Kidney tubule cell (primary cell): Measurements from ENCODE around the gene FHOD3.

Experiments used
- DNase-seq: peaks from one replicate; pipeline ENCODE4 v3.0.0-alpha.2; 2018; ENCODE audit warnings: low spot score

Gene FHOD3

GRCh38 chr18:36382854-36383253 lies 85.3 kb downstream of the FHOD3 start:
- DNase-seq, result peak; percentile 55

DNA sequence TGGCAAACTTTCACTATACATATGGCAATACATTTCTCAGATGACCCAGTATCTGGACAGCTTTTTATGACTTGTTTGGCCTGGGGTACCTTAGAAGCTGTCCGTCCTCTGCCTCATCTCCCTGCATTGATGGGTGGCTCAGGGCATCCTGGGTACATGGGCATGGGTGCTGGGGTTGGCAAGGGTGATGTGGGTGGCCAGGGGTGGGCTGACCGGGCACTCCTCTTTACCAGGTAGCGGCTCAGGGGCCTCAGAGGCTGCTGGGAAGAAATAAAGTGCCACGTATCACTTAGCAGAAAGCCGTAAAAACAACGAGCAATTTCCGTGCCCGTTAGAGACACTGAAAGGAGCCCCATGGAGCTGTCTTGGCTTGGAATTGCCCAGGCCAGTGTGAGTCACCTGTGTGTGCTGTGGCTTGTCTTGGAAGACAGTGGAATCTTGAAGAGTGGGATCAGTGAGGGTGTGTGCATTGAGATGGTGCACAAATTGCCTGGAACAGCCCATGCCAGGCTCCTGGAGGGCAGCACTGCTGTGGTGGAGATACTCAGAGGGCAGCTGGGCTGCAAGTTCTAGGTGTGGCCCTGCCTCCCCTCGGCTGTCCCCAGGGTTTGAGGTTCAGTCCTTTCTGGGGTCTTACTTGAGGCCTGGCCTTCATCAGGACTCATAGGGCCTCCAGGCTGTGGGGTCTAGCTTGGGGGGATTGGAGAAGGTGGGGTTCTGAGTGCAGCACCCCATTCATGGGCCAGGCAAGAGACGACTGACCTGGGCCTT lies 88.8 kb downstream of the FHOD3 start:
- DNase-seq, result peak; percentile 45

- no peak for DNase-seq
Measured at GRCh38 chr18:36387310-36387709, 89.8 kb downstream of the FHOD3 start.

- DNase-seq, result no peak
Measured at GRCh38 chr18:36388310-36388709, 90.8 kb downstream of the FHOD3 start.

- no peak for DNase-seq
Measured at GRCh38 chr18:36389027-36389426, 91.5 kb downstream of the FHOD3 start.

GRCh38 chr18:36389811-36390581 lies 92.5 kb downstream of the FHOD3 start:
- DNase-seq, result no peak

DNA sequence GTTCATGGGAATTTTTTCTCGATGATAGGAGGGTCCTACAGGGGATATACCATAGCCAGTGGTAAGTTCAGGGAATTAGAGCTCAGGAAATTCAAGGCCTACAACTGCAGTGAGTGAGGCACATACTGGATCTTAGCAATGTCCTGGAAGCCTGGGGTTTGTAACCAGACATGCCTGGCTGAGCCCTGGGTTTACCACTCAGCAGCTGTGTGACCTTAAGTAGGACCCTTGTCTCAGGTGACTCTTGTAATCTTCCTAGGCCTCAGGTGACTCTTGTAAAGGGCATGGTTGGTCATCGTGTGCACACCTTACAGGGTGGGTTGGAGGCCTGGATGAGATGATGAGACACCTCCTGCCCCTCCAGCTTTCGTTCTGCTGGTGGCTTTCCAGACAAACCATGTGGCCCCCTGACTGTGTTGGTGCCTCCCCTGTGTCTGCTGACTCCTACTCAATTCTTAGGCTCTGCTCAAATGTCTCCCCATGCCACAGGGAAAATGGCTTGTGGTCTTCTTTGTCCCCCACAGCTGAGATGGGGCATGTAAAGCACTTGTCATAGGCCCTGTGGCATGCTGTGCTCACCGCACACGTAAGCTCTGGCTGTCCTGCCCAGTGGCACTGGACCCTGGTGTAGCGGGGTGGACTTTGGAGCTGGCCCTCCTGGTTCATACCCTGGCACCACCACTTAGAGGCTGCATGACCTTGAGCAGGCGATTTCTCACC lies 94.1 kb downstream of the FHOD3 start:
- peak; percentile 17 for DNase-seq

- DNase-seq, result no peak
Measured at GRCh38 chr18:36392164-36392978, 94.9 kb downstream of the FHOD3 start.

GRCh38 chr18:36392979-36393287 lies 95.4 kb downstream of the FHOD3 start:
- DNase-seq, result no peak

DNA sequence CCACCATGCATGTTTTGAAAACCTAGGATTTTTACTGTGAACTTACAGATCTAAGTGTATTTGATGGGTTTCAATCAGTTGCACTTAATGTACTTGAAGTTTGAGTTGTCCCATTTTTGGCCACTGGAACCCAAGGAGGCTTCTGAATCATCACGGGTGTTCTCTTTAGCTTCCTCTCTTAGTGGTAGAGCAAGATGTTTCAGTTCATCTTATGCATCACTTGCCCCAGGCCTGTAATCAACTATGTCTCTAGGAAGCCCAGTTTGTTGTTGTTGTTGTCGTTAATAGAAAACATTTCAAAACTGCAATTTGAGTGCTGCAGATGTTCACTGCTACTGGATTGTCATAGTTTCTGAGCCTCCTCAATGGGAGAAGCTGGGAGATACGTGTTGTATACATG lies 97.0 kb downstream of the FHOD3 start:
- no peak for DNase-seq

GRCh38 chr18:36396190-36396589 lies 98.7 kb downstream of the FHOD3 start:
- no peak for DNase-seq

- no peak for DNase-seq
Measured at GRCh38 chr18:36397033-36397432, 99.5 kb downstream of the FHOD3 start.

DNA sequence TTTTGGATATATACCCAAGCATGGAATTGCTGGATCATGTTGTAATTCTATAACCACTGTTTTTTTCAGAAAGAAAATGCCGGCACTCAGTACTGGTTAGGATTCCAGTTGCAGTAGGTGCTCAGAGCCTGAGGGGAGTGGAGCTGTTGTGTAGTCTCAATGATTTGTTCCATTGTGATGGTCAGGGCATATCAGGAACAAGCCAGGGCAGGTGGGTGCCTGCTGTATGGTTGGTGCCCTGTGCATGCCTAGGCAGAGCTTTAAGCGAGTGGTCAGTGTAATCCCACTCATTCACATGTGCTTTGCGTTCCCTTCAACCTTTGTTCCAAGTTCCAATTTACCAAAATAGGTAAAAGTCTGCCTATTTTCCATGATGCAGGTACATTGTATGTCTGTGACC lies 100.9 kb downstream of the FHOD3 start:
- DNase-seq, result no peak

- no peak for DNase-seq
Measured at GRCh38 chr18:36399055-36399454, 101.5 kb downstream of the FHOD3 start.

GRCh38 chr18:36401462-36401861 lies 103.9 kb downstream of the FHOD3 start:
- no peak for DNase-seq

DNA sequence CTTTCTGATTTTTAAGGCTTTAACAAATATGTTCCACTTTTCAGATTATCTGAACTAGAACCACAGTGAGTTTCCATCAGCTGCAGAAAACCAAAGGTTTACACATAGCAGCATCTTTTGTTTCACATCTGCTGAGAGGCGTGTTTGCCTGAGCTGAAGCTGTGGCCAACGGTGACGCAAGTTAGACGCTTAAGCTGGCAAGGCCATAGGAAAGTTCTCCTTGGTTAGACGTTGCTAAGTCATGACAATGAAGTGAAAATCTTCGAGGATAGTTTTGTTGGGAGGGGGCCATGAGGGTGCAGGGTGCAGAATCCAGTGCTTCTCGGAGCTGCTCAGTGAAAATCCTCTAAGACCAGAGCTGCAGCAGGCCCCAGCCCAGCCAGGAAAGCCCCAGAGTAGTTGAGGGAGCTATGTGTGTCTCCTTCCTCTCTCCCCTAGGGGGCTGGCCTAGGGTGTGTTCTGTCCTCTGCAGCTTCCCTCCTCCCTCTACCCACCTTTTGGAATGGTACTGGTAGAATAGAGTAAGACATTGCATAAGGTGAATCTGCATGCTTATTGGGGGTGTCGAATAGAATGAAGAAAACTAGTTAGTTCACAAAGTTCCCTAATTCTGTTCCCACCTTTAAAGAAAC lies 105.4 kb downstream of the FHOD3 start:
- DNase-seq, result no peak

DNA sequence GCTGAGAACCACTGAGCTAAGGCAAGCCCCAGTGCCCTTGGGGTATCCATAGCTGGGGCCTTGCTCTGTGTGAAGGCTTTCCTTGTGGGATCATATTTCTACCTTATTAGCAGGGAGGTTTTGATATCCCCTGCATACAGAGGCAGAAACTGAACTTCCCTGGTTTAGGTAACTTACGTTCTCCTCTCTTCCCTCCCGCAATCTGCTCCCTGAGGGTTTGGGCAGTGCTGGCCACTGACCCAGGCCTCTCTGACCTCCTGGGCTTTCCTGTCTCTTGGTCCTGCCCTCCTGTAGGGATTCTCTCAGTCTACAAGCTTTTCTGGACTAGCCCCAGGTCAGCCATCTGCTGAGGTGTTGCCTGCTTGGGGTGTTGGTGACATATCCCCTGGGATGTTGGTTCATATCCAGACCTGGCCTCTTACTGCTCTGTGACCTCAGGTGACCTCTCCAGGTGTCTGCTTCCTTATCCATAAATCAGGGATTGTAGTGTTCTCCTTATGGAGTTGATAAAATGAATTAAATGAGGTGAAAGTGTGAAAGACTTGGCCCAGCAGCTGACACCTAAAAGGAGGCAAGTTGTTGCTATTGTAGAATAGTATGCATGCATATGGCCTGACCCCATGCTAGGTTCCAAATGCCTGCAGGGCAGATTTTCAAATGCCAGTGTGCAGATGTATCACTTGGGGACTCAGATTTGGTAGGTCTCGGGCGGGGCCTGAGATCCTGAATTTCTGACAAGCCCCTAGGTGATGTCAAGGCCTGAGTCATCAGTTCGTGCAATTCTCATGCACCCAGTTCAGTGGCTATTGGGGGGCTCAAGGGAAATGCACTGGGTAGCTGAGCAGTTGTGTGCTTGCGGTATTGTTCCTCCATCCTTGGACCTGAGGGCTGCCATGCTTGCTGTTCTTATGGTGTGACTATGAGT lies 106.6 kb downstream of the FHOD3 start:
- no peak for DNase-seq

GRCh38 chr18:36405611-36406010 lies 108.1 kb downstream of the FHOD3 start:
- no peak for DNase-seq

DNA sequence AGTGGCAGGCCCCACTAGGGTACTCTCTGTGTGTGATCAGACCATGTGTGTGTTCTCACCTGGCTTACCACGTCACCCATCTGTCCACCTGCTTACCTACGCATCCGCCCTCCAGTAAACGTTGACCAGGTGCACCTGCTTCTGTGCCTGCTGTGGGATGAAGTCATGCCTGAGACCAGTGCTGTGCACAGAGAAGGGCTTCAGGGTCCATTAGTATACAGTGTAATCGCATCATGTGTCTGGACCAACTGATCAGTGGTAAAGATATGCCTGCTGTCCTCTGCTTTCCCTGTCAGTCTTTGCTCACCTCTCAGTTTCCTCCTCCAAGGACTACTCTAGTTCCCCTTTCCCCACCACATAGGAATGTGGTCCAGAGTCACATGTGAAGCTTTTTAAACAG lies 109.3 kb downstream of the FHOD3 start:
- DNase-seq, result no peak

GRCh38 chr18:36408606-36409005 lies 111.1 kb downstream of the FHOD3 start:
- DNase-seq, result peak; percentile 57

DNA sequence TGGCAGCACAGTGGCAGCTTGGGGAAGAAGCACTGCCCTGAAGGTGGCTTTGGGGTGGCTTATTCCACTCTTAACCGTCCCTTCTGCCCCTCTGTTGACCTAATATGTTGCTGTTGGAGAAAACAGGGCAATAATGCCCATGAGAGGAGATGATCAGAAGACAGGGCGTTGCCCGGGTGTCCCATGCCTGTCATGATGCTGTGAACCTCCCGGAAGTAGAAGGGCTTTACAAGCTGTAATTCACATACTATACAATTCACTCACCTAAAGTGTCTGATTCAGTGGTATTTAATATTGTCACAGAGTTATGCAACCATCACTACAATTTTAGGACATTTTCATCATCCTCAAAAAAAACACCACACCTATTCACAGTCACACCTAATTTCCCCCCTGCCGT lies 112.3 kb downstream of the FHOD3 start:
- no peak for DNase-seq
